A673 (cell line): ENCODE data around the gene MKNK1. TPM values are rescaled to one million over a fixed set of nuclear protein-coding genes. Genes with fewer than 3 reads are reported as not detected.

Experiments used
- BruUV-seq: library from RNA; stranded (reverse); fragments of 400-500 nt; replicated peaks from 2 replicates; lab custom pipeline; 2021; lab: Mats Ljungman, UMichigan
- CTCF ChIA-PET: fragments of 300-600 bp; sonication (Branson Sonifier 250); formaldehyde crosslinking; loops from one replicate; lab custom pipeline; 2022; ENCODE audit warnings: antibody characterized with exemption; lab: Charles Lee
- POLR2A ChIA-PET: fragments of 300-600 bp; sonication (Branson Sonifier 250); formaldehyde crosslinking; loops from one replicate; lab custom pipeline; 2022; ENCODE audit warnings: antibody characterized with exemption; ENCODE audit not compliant: low non-redundant PET; lab: Charles Lee
- DNase-seq: peaks from one replicate; pipeline ENCODE4 v3.0.0-alpha.2; 2015; ENCODE audit warnings: low spot score
- H3K27ac ChIP-seq: fragments of 200-600 bp; sonication (generic); 2 replicates; pipeline ENCODE4 v1.5.1; 2016; ENCODE audit warnings: mixed run types, low read depth, mild to moderate bottlenecking, mixed read lengths, antibody characterized with exemption, low read length; ENCODE audit not compliant: poor library complexity, severe bottlenecking
- H3K27me3 ChIP-seq: fragments of 200-600 bp; sonication (generic); replicated peaks from 2 replicates; pipeline ENCODE4 v1.6.1; 2017; ENCODE audit warnings: mixed run types, low read depth, mild to moderate bottlenecking, mixed read lengths, antibody characterized with exemption, low read length; ENCODE audit not compliant: insufficient read depth, poor library complexity
- H3K36me3 ChIP-seq: fragments of 200-600 bp; sonication (generic); 2 replicates; pipeline ENCODE4 v1.6.1; 2016; ENCODE audit warnings: mixed run types, mild to moderate bottlenecking, mixed read lengths, antibody characterized with exemption, low read length; ENCODE audit not compliant: insufficient read depth, poor library complexity, severe bottlenecking
- H3K4me1 ChIP-seq: fragments of 200-600 bp; sonication (generic); 2 replicates; pipeline ENCODE4 v1.6.1; 2017; ENCODE audit warnings: mixed run types, mild to moderate bottlenecking, mixed read lengths, antibody characterized with exemption, low read length; ENCODE audit not compliant: insufficient read depth, poor library complexity, severe bottlenecking
- H3K4me3 ChIP-seq: fragments of 200-600 bp; sonication (generic); 2 replicates; pipeline ENCODE4 v1.5.1; 2016; ENCODE audit warnings: low read depth, mixed run types, mild to moderate bottlenecking, mixed read lengths, low read length; ENCODE audit not compliant: poor library complexity, severe bottlenecking
- H3K9me3 ChIP-seq: fragments of 200-600 bp; sonication (generic); 2 replicates; pipeline ENCODE4 v1.6.1; 2016; ENCODE audit warnings: mixed run types, low read depth, mild to moderate bottlenecking, mixed read lengths, antibody characterized with exemption, low read length; ENCODE audit not compliant: poor library complexity, severe bottlenecking
- CTCF ChIP-seq: fragments of 300-800, 200-600 bp; sonication (generic); conservative IDR thresholded peaks from 2 replicates; pipeline ENCODE4 v1.5.1; 2017; ENCODE audit warnings: low read depth, mild to moderate bottlenecking, antibody characterized with exemption, low read length, moderate library complexity, mixed read lengths
- EZH2 ChIP-seq: fragments of 200-600 bp; sonication (generic); IDR thresholded peaks from 2 replicates; pipeline ENCODE4 v1.6.1; 2017; ENCODE audit warnings: borderline replicate concordance, low read depth, mild to moderate bottlenecking, mixed read lengths, antibody characterized with exemption, low read length; ENCODE audit not compliant: poor library complexity, severe bottlenecking
- intact Hi-C: fragments of 100-400 bp; cut with micrococcal nuclease; formaldehyde crosslinking; loops from one replicate; pipeline ENCODE4 v1.10.0; 2022; ENCODE audit not compliant: unreplicated experiment
- total RNA-seq: library from RNA; stranded (reverse); gene quantifications from 2 replicates; pipeline ENCODE4 v1.2.3, GENCODE V29; 2021

The MKNK1 gene
- total RNA-seq, 1 experiment from 2014 or later: 22.7 TPM

DNA sequence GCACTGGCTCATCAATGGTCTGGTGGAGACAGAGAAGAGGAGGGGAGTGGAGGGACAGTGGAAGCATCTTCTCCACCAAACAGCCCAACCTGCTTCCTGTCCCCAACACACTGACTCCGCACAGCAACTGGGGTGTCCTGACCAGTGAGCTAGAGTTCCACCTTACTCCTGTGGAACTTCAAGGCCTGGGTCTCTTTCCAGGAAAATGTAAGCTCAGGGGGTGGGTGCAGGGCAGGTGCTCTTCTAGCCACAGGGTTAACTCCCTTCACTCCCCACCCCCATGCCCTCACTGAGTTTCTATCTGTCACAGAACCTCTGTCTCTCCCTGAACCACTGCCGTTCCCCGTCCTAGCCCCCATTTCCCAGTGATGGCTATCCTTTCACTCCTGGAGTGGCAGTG is 11.7 kb upstream of the MKNK1 start:
- H3K4me3 ChIP-seq: peak overlapping the region; percentile 79
- no TSS peak for BruUV-seq
- DNase-seq: no peak
- ChIA-PET POLR2A (no interaction called here), CTCF (no interaction called here)
- peak overlapping the region; percentile 57 for H3K27ac ChIP-seq
- H3K36me3 ChIP-seq: no peaks in the 10 kb centered on the region
- intact Hi-C loops: no loop called here
- TF ChIP-seq CTCF (no peak), EZH2 (no peak)
- H3K27me3 ChIP-seq: no peaks in the 10 kb centered on the region
- no peaks in the 10 kb centered on the region for H3K9me3 ChIP-seq
- H3K4me1 ChIP-seq: peaks cover 12% of the 10 kb centered on the region

GRCh38 chr1:46615088-46615487 is 11.0 kb upstream of the MKNK1 start:
- POLR2A ChIA-PET: no interaction called here
- Histone ChIP-seq H3K27ac (no peak overlapping the region), H3K4me1 (peaks cover 12% of the 10 kb centered on the region)

DNA sequence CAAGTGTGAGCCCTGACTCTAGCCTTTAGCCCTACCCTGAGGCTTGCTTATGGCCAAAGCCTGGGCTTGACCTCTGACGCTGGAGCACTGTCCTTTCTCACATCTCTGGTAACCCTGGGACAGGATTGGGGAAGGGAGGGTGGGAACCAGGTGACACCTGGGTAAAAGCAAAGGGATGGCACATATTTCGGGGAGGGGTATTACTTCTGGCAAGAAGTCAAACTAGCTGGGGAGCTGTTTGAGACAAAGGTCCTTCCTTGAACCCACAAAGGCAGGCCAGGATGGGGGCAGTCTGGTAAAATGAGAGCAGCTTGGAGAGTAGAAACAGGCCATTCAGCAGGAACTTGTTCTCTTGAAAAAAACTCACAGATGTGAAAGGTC is 10.5 kb upstream of the MKNK1 start:
- BruUV-seq: no TSS peak
- intact Hi-C loops: no loop called here
- Histone ChIP-seq H3K36me3 (no peaks in the 10 kb centered on the region), H3K27ac (no peak overlapping the region), H3K4me1 (peaks cover 12% of the 10 kb centered on the region), H3K27me3 (no peaks in the 10 kb centered on the region), H3K9me3 (no peaks in the 10 kb centered on the region), H3K4me3 (no peak overlapping the region)
- no peak for TF ChIP-seq CTCF
- ChIA-PET CTCF (no interaction called here), POLR2A (no interaction called here)
- DNase-seq: no peak

More at GRCh38 chr1:46615088-46615487, 11.0 kb upstream of the MKNK1 start:
- Histone ChIP-seq H3K36me3 (no peaks in the 10 kb centered on the region), H3K27me3 (no peaks in the 10 kb centered on the region), H3K4me3 (no peak overlapping the region), H3K9me3 (no peaks in the 10 kb centered on the region)
- TF ChIP-seq CTCF (no peak), EZH2 (no peak)
- intact Hi-C loops: no loop called here
- CTCF ChIA-PET: no interaction called here
- DNase-seq: no peak
- BruUV-seq: no TSS peak
